ENCODE measurements around the gene C1QTNF9.

The C1QTNF9 gene

DNA sequence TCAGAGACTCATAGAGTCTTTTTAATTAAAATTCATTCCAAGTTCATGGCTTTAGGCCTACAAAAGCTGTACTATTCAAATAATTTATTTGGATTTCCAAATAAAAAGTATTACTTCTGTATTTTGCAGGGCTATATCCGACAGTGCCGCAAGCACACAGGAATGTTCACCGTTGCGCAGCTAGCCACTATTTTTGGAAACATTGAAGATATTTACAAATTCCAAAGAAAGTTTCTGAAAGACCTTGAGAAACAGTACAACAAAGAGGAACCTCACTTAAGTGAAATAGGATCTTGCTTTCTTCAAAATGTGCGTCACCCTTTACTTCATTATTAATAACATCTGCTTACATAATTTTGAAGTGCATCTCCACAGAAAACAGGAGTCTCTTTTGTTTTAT, 20.5 kb upstream of the C1QTNF9 start:
- peak; percentile 61 for DNase-seq (ENCODE audit: low read depth)
- TF ChIP-seq, protein P1, sequence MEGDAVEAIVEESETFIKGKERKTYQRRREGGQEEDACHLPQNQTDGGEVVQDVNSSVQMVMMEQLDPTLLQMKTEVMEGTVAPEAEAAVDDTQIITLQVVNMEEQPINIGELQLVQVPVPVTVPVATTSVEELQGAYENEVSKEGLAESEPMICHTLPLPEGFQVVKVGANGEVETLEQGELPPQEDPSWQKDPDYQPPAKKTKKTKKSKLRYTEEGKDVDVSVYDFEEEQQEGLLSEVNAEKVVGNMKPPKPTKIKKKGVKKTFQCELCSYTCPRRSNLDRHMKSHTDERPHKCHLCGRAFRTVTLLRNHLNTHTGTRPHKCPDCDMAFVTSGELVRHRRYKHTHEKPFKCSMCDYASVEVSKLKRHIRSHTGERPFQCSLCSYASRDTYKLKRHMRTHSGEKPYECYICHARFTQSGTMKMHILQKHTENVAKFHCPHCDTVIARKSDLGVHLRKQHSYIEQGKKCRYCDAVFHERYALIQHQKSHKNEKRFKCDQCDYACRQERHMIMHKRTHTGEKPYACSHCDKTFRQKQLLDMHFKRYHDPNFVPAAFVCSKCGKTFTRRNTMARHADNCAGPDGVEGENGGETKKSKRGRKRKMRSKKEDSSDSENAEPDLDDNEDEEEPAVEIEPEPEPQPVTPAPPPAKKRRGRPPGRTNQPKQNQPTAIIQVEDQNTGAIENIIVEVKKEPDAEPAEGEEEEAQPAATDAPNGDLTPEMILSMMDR (conservative IDR thresholded peaks at IDR 0.05; ENCODE audit: control insufficient read depth, insufficient read depth, low read depth, low read length), result no peak
- H3K4me3 ChIP-seq (ENCODE audit: control insufficient read depth, low read depth, low read length), result no peak overlapping the region

DNA sequence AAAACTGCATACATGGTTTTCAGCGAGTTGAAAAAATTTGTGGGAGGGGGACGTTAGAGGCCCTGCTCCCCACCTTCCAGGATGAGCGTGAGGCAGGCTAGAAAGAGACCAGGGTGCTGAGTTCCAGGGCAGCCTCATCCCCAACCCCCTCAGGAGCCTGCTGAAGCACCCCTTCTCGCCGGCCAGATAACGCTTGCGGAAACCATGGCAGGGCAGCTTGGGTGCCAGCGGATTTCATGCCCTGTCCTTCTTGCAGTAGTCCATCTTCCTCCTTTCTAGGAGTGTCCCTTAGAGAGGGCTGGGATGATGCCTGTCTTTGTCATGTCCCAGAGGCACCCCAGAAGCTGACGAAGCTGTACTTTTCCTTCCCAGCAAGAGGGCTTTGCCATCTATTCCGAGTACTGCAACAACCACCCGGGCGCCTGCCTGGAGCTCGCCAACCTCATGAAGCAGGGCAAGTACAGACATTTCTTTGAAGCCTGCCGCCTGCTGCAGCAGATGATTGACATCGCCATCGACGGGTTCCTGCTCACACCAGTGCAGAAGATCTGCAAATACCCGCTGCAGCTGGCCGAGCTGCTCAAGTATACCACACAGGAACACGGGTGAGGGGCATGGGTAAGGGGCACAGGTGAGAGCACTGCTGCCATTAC, 19.0 kb upstream of the C1QTNF9 start:
- TF ChIP-seq, protein P1 (conservative IDR thresholded peaks at IDR 0.05; ENCODE audit: control insufficient read depth, insufficient read depth, low read depth, low read length), result no peak
- no peak for DNase-seq (ENCODE audit: low read depth)

DNA sequence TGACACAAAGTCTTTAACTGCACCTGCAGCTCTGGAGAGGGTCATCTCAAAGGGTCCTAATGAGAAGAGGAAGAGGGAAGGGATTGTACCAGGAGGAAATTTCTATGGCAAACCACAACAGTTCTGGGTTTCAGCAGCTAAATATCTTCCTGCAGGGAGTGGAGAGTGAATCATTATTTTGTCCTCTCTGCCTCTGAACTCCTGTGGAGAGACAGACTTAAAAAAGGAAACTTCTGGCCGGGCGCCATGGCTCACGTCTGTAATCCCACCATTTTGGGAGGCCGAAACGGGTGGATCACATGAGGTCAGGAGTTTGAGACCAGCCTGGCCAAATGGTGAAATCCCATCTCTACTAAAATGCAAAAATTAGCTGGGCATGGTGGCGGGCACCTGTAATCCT, 16.9 kb upstream of the C1QTNF9 start:
- TF ChIP-seq, protein P1 (conservative IDR thresholded peaks at IDR 0.05; ENCODE audit: control insufficient read depth, insufficient read depth, low read depth, low read length), result no peak
- no peak overlapping the region for H3K4me3 ChIP-seq (ENCODE audit: control insufficient read depth, low read depth, low read length)
- no peak for DNase-seq (ENCODE audit: low read depth)

More for the DNA sequence above, 19.0 kb upstream of the C1QTNF9 start:
- H3K4me3 ChIP-seq (ENCODE audit: control insufficient read depth, low read depth, low read length), result no peak overlapping the region

DNA sequence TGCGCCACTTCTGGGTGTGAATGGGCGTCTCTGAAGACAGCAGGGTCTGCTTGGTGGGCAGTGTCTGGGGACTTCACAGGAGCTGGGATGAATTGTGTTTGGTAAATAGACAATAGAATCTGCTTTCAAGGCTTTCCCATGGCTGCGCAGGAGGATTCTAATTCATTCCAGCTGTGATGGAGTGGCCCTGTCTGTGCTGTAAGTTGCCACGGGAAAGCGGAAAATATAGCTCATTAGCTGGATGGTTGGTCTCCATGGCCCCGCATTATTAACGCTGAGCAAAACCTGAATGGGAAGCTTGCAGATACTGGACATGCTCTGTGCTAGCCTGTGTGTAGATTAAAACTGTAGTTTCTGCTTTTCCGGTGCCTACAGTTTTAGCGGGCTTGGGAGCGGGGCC, 15.6 kb upstream of the C1QTNF9 start:
- no peak for DNase-seq (ENCODE audit: low read depth)
- H3K4me3 ChIP-seq (ENCODE audit: control insufficient read depth, low read depth, low read length), result no peak overlapping the region
- TF ChIP-seq, protein P1 (conservative IDR thresholded peaks at IDR 0.05; ENCODE audit: control insufficient read depth, insufficient read depth, low read depth, low read length), result no peak

DNA sequence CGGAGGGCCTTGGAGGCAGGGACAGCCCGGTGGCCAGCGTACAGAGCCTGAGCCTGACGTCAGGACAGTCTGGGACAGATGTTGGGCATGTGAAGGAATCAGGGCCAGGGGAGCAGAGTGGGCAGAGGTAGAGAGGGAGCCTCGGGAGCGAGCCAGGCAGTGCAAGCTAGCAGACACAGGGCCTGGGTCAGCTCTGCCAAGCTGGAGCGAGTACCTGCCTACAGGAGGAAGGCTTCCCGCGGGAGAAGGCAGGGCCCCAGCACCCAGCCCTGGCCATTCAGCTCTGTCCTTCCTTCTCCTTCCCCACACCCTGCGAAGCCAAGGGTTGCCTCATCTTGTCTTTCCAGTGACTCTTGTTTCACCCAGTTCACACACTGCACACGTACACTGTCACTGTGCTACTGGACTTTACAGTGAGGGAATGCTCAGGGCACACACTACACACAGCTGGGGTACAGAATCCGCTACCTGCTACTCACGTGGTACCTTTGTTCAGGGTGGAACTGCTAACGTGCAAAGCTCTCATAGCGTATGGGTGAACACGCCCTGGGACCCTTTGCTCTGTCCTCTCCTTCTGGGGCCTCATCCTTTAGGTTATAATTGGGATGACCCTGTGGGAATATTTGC, 9.8 kb upstream of the C1QTNF9 start:
- DNase-seq (ENCODE audit: low read depth), result no peak

DNA sequence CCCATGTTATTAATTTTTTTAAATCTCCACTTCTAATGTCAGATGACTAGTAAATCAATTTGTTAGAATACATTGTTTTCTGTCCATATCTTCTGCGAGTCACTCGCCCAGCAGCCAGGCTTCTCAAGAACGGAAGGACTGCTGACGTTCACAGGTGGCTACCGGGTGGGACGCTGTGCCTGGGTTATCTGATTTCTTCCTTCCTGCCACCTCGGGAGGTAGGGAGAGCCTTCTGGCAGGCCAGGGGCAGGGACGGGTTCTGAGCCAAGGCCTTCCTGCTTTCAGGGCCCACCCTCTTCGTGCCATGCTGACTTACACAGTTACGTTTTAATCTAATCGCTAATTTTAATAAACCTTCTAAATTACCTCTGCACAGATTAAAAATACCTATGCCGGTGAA, 7.9 kb upstream of the C1QTNF9 start:
- TF ChIP-seq, protein P1 (conservative IDR thresholded peaks at IDR 0.05; ENCODE audit: control insufficient read depth, insufficient read depth, low read depth, low read length), result no peak
- DNase-seq (ENCODE audit: low read depth), result no peak

More for the DNA sequence above, 9.8 kb upstream of the C1QTNF9 start:
- TF ChIP-seq, protein P1 (conservative IDR thresholded peaks at IDR 0.05; ENCODE audit: control insufficient read depth, insufficient read depth, low read depth, low read length), result no peak
- H3K4me3 ChIP-seq (ENCODE audit: control insufficient read depth, low read depth, low read length), result no peak overlapping the region

More for the DNA sequence above, 7.9 kb upstream of the C1QTNF9 start:
- H3K4me3 ChIP-seq (ENCODE audit: control insufficient read depth, low read depth, low read length), result no peak overlapping the region
